Spleen (tissue), 11 donors: Measurements from ENCODE around the gene OTOA. TPM values are rescaled to one million over a fixed set of nuclear protein-coding genes. Genes with fewer than 3 reads are reported as not detected.

Source experiments
- DNase-seq: peaks from one replicate; pipeline ENCODE4 v3.0.0-alpha.2; 2020
- H3K27ac ChIP-seq, 8 donors: fragments of 200-600 bp; sonication (generic) in 7 of 8; 1 replicate in 4 of 8; 2 replicates in 4 of 8; pipeline versions ENCODE4 v1.5.0 to v1.8.0; 2016 to 2021; ENCODE audit warnings: inconsistent platforms in 4 of 8, mild to moderate bottlenecking in 4 of 8, moderate library complexity in 1 of 8
- H3K27me3 ChIP-seq, 7 donors: fragments of 200-600 bp; sonication (generic) in 6 of 7; replicated peaks in 1 of 7; 1 replicate in 4 of 7; 2 replicates in 3 of 7; pipeline versions ENCODE4 v1.5.0 to v1.8.0; 2016 to 2021; ENCODE audit warnings: inconsistent platforms in 3 of 7, mild to moderate bottlenecking in 1 of 7
- H3K36me3 ChIP-seq, 6 donors: fragments of 200-600 bp; sonication (generic) in 5 of 6; 1 replicate in 4 of 6; 2 replicates in 2 of 6; pipeline versions ENCODE4 v1.5.0 to v1.8.0; 2016 to 2021; ENCODE audit warnings: inconsistent platforms in 2 of 6
- H3K4me1 ChIP-seq, 6 donors: fragments of 200-600 bp; sonication (generic) in 5 of 6; 1 replicate in 3 of 6; 2 replicates in 3 of 6; pipeline versions ENCODE4 v1.5.0 to v1.8.0; 2016 to 2021; ENCODE audit warnings: inconsistent platforms in 3 of 6
- H3K4me3 ChIP-seq, 8 donors: fragments of 200-600 bp; sonication (generic) in 7 of 8; 1 replicate in 4 of 8; 2 replicates in 4 of 8; pipeline versions ENCODE4 v1.5.0 to v1.8.0; 2016 to 2021; ENCODE audit warnings: inconsistent platforms in 4 of 8, mild to moderate bottlenecking in 4 of 8, moderate library complexity in 2 of 8
- H3K9me3 ChIP-seq, 8 donors: fragments of 200-600 bp; sonication (generic) in 7 of 8; 1 replicate in 4 of 8; 2 replicates in 4 of 8; pipeline versions ENCODE4 v1.5.0 to v1.8.0; 2016 to 2021; ENCODE audit warnings: inconsistent platforms in 4 of 8
- CTCF ChIP-seq, 11 experiments: fragments of 200-600 bp in 7 of 11; fragments of 450-650 bp in 4 of 11; sonication (generic) in 4 of 11; IDR thresholded peaks in 8 of 11; conservative IDR thresholded peaks in 3 of 11; 1 replicate in 7 of 11; 2 replicates in 4 of 11; pipeline versions ENCODE4 v1.4.0 to v1.8.0; 2016 to 2021; ENCODE audit warnings: antibody characterized with exemption in 11 of 11, inconsistent platforms in 4 of 11, mild to moderate bottlenecking in 1 of 11
- POLR2A ChIP-seq, 3 donors: fragments of 450-650 bp; IDR thresholded peaks; one replicate each; pipeline ENCODE4 v1.5.1; 2017; ENCODE audit warnings: antibody characterized with exemption in 3 of 3, mild to moderate bottlenecking in 1 of 3
- POLR2AphosphoS5 ChIP-seq, 3 donors: sonication (generic); formaldehyde crosslinking; IDR thresholded peaks; one replicate each; pipeline ENCODE4 v1.5.1; 2017; ENCODE audit warnings: antibody characterized with exemption in 3 of 3
- WGBS, 5 donors: extraction: QIAGEN DNeasy Blood & Tissue Kit in 3 of 5; methylation state at CpG; one replicate each; pipeline versions ENCODE4 v1.1.5 to v1.1.7; 2013 to 2018; 5-methylcytosine and 5-hydroxymethylcytosine counted together
- intact Hi-C: fragments of 100-400 bp; cut with DNase I; formaldehyde crosslinking; loops from one replicate; pipeline ENCODE4 v1.15.0; 2023; ENCODE audit warnings: low total_unique reads
- polyA plus RNA-seq, 3 donors: library from polyadenylated mRNA; stranded (reverse); fragments of 200-250 nt; gene quantifications; one replicate each; pipeline ENCODE4 v1.2.1, GENCODE V29; 2013
- total RNA-seq, 7 donors: library from RNA; depleted of rRNA in 3 of 7; stranded (reverse); fragments of >200 nt in 3 of 7; fragmentation: NEBNext Ultra II Directional in 4 of 7; extraction: Animal tissue kit (Norgen Biotek cat#: 25700) in 4 of 7; gene quantifications; one replicate each; pipeline versions ENCODE4 v1.1.0 to v1.2.1, GENCODE V29; 2016 to 2021
- donor health status: healthy with polysubstance abuse.
- donor health status: DM: no; HTN: no; CAD: no; lungs with moderate emphysema.
- donor health status: DM: no; HTN: no; CAD: no.
- donor health status: Bipolar disorder and iron deficiency.
- donor health status: healthy.
- donor health status: DM: no; HTN: no; CAD: no.
- donor health status: DM: yes; HTN: yes; CAD: no.

OTOA gene
- total and polyA plus RNA-seq, 10 donors = 0.86 to 3.1 (median 2.2) TPM

- 28 to 41% (median 32%) methylated on average over 6 of the region's 6 CpGs for WGBS, 5 donors
Measured at GRCh38 chr16:21626659-21627277, 37.0 kb upstream of the OTOA start.

DNA sequence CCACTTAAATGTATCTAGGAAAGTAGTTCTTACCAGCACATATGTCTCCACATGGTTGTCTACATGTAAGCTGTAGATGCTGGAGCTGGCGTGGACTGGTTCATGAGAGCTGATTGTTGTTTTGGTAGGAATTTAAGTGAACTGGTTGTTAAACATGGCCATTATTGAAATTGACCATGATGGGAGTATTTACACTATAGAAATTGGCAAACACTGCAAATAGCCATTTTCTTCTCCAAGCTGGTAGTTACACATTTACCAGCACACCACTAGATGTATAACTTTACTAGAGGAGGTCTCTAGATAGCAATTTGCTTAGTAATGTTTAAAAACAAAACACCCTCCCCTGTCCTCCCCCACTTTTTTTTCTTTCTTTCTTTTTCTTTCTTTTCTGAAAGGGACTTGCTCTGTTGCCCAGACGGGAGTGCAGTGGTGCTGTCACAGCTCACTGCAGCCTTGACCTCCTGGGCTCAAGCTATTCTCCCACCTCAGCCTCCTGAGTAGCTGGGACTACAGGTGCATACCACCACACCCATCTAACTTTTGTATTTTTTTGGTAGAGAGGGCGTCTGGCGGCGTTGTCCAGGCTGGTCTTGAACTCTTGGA, 35.5 kb upstream of the OTOA start:
- intact Hi-C loops = no loop called here
- WGBS, 5 donors = 95 to 99% (median 96%) methylated on average over 5 of the region's 5 CpGs
- no peak for DNase-seq
- Histone ChIP-seq H3K4me1 (peaks cover 0 to 67% (median 24%) of the 10 kb centered on the region in 6 donors), H3K36me3 (peaks cover 0 to 96% (median 28%) of the 10 kb centered on the region in 6 donors), H3K27ac (peak overlapping the region in 2 of 8 donors; percentile 81 to 82), H3K9me3 (peaks cover 0 to 4% (median 0%) of the 10 kb centered on the region in 8 donors), H3K4me3 (no peak overlapping the region), H3K27me3 (no peaks in the 10 kb centered on the region)
- no peak for TF ChIP-seq POLR2A (IDR thresholded peaks at IDR 0.05)
- TF ChIP-seq POLR2AphosphoS5 (IDR thresholded peaks at IDR 0.05) = no peak
- no peak for TF ChIP-seq CTCF (IDR thresholded peaks at IDR 0.05 in 8 of 11, conservative IDR thresholded peaks at IDR 0.05 in 3 of 11)

More at GRCh38 chr16:21626659-21627277, 37.0 kb upstream of the OTOA start:
- Histone ChIP-seq H3K27ac (peak overlapping the region in 7 of 8 donors; percentile 25 to 82 (median 60)), H3K4me3 (peak overlapping the region in 1 of 8 donors; percentile 1), H3K9me3 (peaks cover 0 to 4% (median 0%) of the 10 kb centered on the region in 8 donors), H3K36me3 (peaks cover 0 to 82% (median 28%) of the 10 kb centered on the region in 6 donors), H3K27me3 (no peaks in the 10 kb centered on the region), H3K4me1 (peaks cover 0 to 73% (median 22%) of the 10 kb centered on the region in 6 donors)
- DNase-seq = no peak
- TF ChIP-seq POLR2AphosphoS5 (IDR thresholded peaks at IDR 0.05) (peak in 1 of 3 donors; percentile 72), CTCF (IDR thresholded peaks at IDR 0.05 in 8 of 11, conservative IDR thresholded peaks at IDR 0.05 in 3 of 11) (no peak), POLR2A (IDR thresholded peaks at IDR 0.05) (no peak)
- intact Hi-C loops = no loop called here

GRCh38 chr16:21628772-21629171, 35.0 kb upstream of the OTOA start:
- Histone ChIP-seq H3K36me3 (peaks cover 0 to 97% (median 28%) of the 10 kb centered on the region in 6 donors), H3K27me3 (no peaks in the 10 kb centered on the region), H3K9me3 (peaks cover 0 to 4% (median 0%) of the 10 kb centered on the region in 8 donors), H3K4me1 (peaks cover 0 to 67% (median 24%) of the 10 kb centered on the region in 6 donors), H3K4me3 (no peak overlapping the region), H3K27ac (peak overlapping the region in 1 of 8 donors; percentile 13)
- DNase-seq = no peak
- intact Hi-C loops = no loop called here
- WGBS, 5 donors = 92 to 98% (median 94%) methylated on average over 5 of the region's 5 CpGs
- TF ChIP-seq CTCF (IDR thresholded peaks at IDR 0.05 in 8 of 11, conservative IDR thresholded peaks at IDR 0.05 in 3 of 11) = no peak
